Left ventricle myocardium inferior (tissue), 1 donor: ENCODE data around the gene PNO1. TPM values are rescaled to one million over a fixed set of nuclear protein-coding genes. Genes with fewer than 3 reads are reported as not detected.

Source experiments
- DNase-seq: peaks from one replicate; pipeline ENCODE4 v3.0.0-alpha.2; 2020
- H3K27ac ChIP-seq: fragments of 200-600 bp; replicated peaks from 2 replicates; pipeline ENCODE4 v1.8.0; 2021
- H3K27me3 ChIP-seq: fragments of 200-600 bp; 2 replicates; pipeline ENCODE4 v1.8.0; 2021; ENCODE audit warnings: low read depth
- H3K36me3 ChIP-seq: fragments of 200-600 bp; 2 replicates; pipeline ENCODE4 v1.8.0; 2021
- H3K4me1 ChIP-seq: fragments of 200-600 bp; 2 replicates; pipeline ENCODE4 v1.8.0; 2021
- H3K4me3 ChIP-seq: fragments of 200-600 bp; 2 replicates; pipeline ENCODE4 v1.8.0; 2021; ENCODE audit warnings: mild to moderate bottlenecking, moderate library complexity
- H3K9me3 ChIP-seq: fragments of 200-600 bp; replicated peaks from 2 replicates; pipeline ENCODE4 v1.8.0; 2021
- CTCF ChIP-seq: fragments of 200-600 bp; IDR thresholded peaks from 2 replicates; pipeline ENCODE4 v1.8.0; 2021; ENCODE audit warnings: antibody characterized with exemption, mild to moderate bottlenecking, borderline replicate concordance
- intact Hi-C: fragments of 100-400 bp; cut with micrococcal nuclease; formaldehyde crosslinking; loops from one replicate; pipeline ENCODE4 v1.11.0; 2022
- total RNA-seq: library from RNA; stranded (reverse); fragmentation: NEBNext Ultra II Directional; extraction: Animal tissue kit (Norgen Biotek cat#: 25700); gene quantifications from one replicate; pipeline ENCODE4 v1.2.1, GENCODE V29; 2021
- donor health status: DM: no; HTN: yes; CAD: no; lungs with severe emphysema.

PNO1 gene
- total RNA-seq, 1 donor from 2014 or later, result 8.2 TPM

- Histone ChIP-seq H3K27me3 (no peaks in the 10 kb centered on the region), H3K36me3 (peaks cover 19% of the 10 kb centered on the region), H3K4me1 (peaks cover 31% of the 10 kb centered on the region), H3K4me3 (no peak overlapping the region), H3K9me3 (no peaks in the 10 kb centered on the region), H3K27ac (no peak overlapping the region)
- no peak for DNase-seq
- intact Hi-C loops, result no loop called here
- no peak for TF ChIP-seq CTCF
These were observed 31.1 kb downstream of the PNO1 start for GRCh38 chr2:68188831-68189230.

GRCh38 chr2:68189991-68190784 lies 32.5 kb downstream of the PNO1 start:
- H3K36me3 ChIP-seq, result peaks cover 11% of the 10 kb centered on the region
- no peak for TF ChIP-seq CTCF
- no peaks in the 10 kb centered on the region for H3K27me3 ChIP-seq
- intact Hi-C loops, result loop anchor here (10.0 kb wide), 1 partner anchor 95 kb away; no protein-coding TSS in a partner anchor
- no peak for DNase-seq
- H3K4me3 ChIP-seq, result no peak overlapping the region
- H3K27ac ChIP-seq, result no peak overlapping the region
- no peaks in the 10 kb centered on the region for H3K9me3 ChIP-seq
- peaks cover 43% of the 10 kb centered on the region for H3K4me1 ChIP-seq

- Histone ChIP-seq H3K27ac (no peak overlapping the region), H3K4me1 (peaks cover 52% of the 10 kb centered on the region)
- intact Hi-C loops, result loop anchor here (10.0 kb wide), 1 partner anchor 94 kb away; no protein-coding TSS in a partner anchor
These were observed 33.5 kb downstream of the PNO1 start for GRCh38 chr2:68190991-68191731.

GRCh38 chr2:68193144-68193543 lies 35.5 kb downstream of the PNO1 start:
- no peak for DNase-seq
- intact Hi-C loops, result loop anchor here (10.0 kb wide), 1 partner anchor 92 kb away; no protein-coding TSS in a partner anchor
- H3K27me3 ChIP-seq, result no peaks in the 10 kb centered on the region
- H3K36me3 ChIP-seq, result no peaks in the 10 kb centered on the region
- no peak overlapping the region for H3K27ac ChIP-seq
- TF ChIP-seq CTCF, result no peak
- no peak overlapping the region for H3K4me3 ChIP-seq
- H3K4me1 ChIP-seq, result peaks cover 60% of the 10 kb centered on the region
- H3K9me3 ChIP-seq, result no peaks in the 10 kb centered on the region

More at GRCh38 chr2:68190991-68191731, 33.5 kb downstream of the PNO1 start:
- TF ChIP-seq CTCF, result no peak
- DNase-seq, result no peak
- peaks cover 5% of the 10 kb centered on the region for H3K36me3 ChIP-seq
- no peaks in the 10 kb centered on the region for H3K27me3 ChIP-seq
- H3K9me3 ChIP-seq, result no peaks in the 10 kb centered on the region
- no peak overlapping the region for H3K4me3 ChIP-seq

GRCh38 chr2:68193787-68194372 lies 36.2 kb downstream of the PNO1 start:
- no peak for DNase-seq
- no peak overlapping the region for H3K27ac ChIP-seq
- TF ChIP-seq CTCF, result no peak
- H3K4me1 ChIP-seq, result peaks cover 56% of the 10 kb centered on the region
- H3K27me3 ChIP-seq, result no peaks in the 10 kb centered on the region
- intact Hi-C loops, result loop anchor here (10.0 kb wide), 1 partner anchor 91 kb away; no protein-coding TSS in a partner anchor
- H3K9me3 ChIP-seq, result no peaks in the 10 kb centered on the region
- no peak overlapping the region for H3K4me3 ChIP-seq
- H3K36me3 ChIP-seq, result no peaks in the 10 kb centered on the region
